GM19240 (cell line): Measurements from ENCODE around the gene STX4.
A peak's percentile ranks its signal among the peaks of the same experiment; 100 is the strongest.

Source experiments
- DNase-seq: peaks from one replicate; pipeline ENCODE4 v3.0.0; 2011; ENCODE audit warnings: low spot score; ENCODE audit not compliant: insufficient read length

STX4 gene

DNA sequence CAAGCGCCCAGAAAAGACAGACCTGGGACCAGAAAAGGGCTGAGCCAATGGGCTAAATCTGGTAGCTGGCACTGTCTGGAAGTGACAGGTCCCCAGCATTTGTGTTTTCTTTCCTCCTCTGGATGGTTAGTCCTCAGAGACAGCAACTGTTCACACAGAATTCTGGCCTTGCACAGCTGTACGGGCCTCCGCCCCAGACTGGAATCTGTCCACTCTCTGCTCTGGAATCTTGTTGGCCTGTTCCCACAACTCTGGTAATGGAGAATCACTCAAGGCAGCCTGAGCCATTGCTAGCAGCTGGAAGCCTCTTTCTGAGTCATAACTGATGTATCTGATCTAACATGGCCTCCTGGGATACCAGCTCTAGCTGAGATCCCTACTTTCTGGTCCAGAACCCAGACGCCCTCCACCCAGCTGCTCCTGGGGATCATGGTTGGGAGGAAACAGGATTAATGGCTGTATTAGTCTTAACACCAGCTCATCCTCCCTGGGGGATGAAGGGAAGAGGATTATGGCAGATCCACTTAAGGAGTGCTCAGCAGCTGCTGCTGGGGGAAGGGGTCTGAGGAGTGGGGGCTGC, 31.6 kb downstream of the STX4 start:
- no peak for DNase-seq

- no peak for DNase-seq
Observed at GRCh38 chr16:31067342-31067741, 34.0 kb downstream of the STX4 start.

DNA sequence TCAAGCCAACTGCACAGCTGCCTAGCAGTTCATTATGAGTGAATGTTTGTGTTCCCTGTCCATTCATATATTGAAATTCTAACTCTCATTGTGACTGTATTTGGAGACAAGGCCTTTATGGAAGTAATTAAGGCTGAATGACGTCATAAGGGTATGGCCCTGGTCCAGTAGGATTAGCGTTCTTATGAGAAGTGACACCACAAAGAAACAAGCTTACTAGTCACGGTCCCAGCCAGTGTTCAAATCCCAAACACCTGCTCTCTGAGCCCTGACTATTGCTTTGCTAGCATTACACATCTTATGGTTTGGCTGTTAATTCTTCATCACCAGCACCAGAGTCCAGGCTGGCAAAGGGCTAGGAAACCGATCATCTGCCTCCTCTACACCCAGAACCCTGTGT, 38.5 kb downstream of the STX4 start:
- no peak for DNase-seq

- no peak for DNase-seq
Observed at GRCh38 chr16:31072540-31073141, 39.3 kb downstream of the STX4 start.

DNA sequence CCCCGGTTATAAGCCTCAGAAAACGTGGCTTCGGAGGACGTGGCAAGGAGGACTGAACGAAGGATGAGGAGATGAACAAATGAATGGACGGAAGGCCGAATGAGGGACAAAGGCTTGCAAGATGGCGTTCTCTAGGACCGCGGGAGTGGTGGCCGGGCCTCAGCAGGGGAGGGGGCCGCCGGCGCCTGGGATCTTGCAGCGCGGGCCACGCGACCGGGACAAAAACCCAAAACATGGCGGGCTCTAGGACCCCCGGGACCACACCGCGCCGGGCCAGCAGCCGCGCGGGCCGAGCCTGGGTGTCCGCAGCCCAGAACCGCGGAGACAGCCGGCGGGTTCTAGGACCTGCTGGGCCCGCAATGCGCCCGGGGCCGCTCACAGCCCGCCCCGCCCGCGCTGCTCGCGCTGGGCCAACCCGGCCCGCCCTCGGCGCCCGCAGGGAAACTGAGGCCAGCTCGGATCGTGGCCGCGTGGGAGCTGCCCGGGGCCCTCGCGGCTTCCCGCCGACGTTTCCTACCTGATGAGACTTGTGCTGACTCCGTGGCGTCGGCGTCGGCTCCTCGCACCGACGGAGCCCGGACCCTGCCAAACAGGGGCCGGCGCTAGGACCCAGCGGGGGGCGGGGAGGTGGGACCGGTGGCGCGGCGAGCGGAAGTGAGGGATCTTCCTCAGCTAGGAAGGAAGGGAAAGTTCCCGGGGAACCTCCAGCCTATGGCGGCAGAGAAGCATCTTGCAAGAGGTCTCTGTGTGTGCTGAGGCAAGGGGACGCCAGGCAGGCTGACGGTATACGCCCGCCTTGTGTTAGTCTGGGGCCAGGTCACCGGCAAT, 40.0 kb downstream of the STX4 start:
- DNase-seq, result peak; percentile 80

DNA sequence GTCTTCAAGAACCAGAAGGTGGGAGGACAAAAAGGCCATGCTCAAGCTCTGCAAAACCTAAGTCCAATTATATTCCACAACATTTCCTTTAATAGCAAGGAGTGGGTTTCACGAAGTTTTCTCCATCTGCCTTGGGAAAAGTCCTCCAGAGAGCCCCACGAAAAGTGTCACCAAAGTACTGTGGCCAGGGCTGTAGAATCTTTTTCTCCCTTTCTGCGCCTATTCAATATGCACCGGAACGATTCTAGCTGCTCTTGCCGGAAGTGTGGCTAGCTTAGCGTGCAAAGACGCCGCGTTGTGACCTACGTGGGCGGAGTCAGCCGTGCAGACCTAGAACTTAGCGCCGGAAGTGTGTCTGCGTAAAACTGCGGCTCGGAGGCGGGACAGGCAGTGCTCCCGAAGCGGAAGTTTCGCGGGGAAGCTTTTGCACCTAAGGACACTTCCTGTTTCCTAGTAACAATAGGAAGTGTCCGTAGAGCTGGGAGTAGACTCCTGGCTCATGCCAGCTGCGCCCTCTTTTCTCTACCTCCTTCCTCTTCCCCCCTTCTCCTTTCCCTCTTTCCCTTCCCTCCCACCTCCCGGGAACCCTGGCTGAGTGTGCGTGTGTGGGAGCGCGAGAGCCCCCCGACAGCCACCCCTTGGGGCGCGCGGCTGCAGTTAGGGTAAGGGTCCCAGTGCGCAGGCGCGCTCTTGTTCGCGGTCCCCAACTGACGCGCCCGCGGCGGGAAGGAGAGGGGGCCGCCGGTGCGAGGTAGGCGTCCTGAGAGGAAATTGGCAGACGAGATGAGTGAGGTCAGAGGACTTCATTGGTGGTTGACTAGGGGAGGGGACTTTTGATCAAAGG, 40.8 kb downstream of the STX4 start, which contains the start of the genes ZNF646 and ZNF668:
Gene ZNF646, plus strand, starts transcription at position 453 of the 844 bp plus-strand sequence. CDS start 1,903 bp downstream, outside the sequence.
Gene ZNF668, minus strand, starts transcription at position 271 of the 844 bp plus-strand sequence. CDS start 9,781 bp downstream, outside the sequence.
- peak; percentile 99 for DNase-seq

GRCh38 chr16:31074814-31075183, 41.4 kb downstream of the STX4 start:
- no peak for DNase-seq

GRCh38 chr16:31076319-31076718, 43.0 kb downstream of the STX4 start:
- no peak for DNase-seq

GRCh38 chr16:31077024-31077423, 43.7 kb downstream of the STX4 start:
- no peak for DNase-seq

DNA sequence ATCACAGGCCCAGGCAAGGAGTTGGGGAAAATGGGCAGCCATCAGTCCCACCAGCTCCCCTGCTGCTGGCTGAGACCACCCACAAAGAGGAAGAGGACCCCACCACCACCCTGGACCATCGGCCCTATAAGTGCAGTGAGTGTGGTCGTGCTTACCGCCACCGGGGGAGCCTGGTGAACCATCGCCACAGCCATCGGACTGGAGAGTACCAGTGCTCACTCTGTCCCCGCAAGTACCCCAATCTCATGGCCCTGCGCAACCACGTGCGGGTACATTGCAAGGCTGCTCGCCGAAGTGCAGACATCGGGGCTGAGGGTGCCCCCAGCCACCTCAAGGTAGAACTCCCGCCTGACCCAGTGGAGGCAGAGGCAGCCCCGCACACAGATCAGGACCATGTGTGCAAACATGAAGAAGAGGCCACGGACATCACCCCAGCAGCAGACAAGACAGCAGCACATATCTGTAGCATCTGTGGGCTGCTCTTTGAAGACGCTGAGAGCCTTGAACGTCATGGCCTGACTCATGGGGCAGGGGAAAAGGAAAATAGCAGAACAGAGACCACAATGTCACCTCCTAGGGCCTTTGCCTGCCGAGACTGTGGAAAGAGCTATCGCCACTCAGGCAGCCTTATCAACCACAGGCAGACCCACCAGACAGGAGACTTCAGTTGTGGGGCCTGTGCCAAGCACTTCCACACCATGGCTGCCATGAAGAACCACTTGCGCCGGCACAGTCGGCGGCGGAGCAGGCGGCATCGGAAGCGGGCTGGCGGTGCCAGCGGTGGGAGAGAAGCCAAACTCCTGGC, 44.4 kb downstream of the STX4 start:
- no peak for DNase-seq

- no peak for DNase-seq
Observed at GRCh38 chr16:31078597-31079341, 45.4 kb downstream of the STX4 start.

- DNase-seq, result no peak
Observed at GRCh38 chr16:31079342-31079944, 46.1 kb downstream of the STX4 start.

DNA sequence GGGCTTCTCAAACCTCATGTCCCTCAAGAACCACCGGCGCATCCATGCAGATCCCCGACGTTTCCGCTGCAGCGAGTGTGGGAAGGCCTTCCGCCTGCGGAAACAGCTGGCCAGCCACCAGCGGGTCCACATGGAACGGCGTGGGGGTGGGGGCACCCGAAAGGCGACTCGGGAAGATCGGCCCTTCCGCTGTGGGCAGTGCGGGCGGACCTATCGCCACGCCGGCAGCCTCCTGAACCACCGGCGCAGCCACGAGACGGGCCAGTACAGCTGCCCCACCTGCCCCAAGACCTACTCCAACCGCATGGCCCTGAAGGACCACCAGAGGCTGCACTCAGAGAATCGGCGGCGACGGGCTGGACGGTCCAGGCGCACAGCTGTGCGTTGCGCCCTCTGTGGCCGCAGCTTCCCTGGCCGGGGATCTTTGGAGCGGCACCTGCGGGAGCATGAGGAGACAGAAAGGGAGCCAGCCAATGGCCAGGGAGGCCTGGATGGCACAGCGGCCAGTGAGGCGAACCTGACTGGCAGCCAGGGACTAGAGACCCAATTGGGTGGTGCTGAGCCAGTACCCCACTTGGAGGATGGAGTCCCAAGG, 46.8 kb downstream of the STX4 start:
- no peak for DNase-seq

DNA sequence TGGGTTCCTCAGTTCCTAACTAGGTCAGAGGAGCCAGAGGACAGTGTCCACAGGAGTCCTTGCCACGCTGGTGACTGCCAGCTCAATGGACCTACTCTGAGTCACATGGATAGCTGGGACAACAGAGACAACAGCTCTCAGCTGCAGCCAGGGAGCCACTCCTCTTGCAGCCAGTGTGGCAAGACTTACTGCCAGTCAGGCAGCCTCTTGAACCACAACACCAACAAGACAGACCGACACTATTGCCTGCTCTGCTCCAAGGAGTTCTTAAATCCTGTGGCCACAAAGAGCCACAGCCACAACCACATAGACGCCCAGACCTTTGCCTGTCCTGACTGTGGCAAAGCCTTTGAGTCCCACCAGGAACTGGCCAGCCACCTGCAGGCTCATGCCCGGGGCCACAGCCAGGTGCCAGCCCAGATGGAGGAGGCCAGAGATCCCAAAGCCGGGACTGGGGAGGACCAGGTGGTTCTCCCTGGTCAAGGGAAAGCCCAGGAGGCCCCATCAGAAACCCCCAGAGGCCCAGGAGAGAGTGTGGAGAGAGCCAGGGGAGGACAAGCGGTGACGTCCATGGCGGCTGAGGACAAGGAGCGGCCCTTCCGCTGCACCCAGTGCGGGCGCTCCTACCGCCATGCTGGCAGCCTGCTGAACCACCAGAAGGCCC, 47.5 kb downstream of the STX4 start:
- DNase-seq, result no peak

DNA sequence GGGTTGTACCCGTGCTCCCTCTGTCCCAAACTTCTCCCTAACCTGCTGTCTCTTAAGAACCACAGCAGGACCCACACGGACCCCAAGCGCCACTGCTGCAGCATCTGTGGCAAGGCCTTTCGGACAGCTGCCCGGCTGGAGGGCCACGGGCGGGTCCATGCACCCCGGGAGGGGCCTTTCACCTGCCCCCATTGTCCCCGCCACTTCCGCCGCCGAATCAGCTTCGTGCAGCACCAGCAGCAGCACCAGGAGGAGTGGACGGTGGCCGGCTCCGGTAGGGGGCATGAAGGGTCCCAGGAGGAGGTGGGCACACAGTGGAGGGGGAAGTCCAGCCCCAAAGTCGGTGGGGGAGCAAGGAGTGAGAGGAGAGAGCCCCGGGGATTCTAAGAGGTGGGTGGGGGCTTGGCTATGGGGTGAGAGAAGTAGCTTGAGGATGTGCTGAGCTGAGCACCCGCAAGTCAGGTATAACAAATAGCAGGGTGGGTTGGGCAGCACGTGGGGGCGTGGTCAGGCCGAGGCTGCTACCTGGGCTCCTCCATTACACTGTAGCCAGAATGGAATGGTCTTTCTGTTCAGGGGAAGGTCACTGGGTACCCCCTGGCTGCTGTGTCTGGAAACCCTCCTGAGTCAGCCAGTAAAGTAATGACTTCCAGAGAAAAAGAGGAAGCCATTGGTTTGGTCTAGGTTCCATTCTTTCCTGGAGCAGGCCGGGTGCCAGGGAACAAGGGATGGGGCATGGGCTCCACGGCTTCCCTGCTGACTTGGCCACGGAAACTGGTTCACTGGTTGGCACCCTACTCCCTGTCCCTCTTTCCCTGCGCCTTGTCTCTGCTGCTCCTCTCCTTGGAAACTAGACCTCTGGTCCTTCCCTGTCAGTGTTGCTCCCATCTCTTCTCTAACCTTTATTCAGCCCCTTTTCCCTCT, 48.3 kb downstream of the STX4 start:
- no peak for DNase-seq

DNA sequence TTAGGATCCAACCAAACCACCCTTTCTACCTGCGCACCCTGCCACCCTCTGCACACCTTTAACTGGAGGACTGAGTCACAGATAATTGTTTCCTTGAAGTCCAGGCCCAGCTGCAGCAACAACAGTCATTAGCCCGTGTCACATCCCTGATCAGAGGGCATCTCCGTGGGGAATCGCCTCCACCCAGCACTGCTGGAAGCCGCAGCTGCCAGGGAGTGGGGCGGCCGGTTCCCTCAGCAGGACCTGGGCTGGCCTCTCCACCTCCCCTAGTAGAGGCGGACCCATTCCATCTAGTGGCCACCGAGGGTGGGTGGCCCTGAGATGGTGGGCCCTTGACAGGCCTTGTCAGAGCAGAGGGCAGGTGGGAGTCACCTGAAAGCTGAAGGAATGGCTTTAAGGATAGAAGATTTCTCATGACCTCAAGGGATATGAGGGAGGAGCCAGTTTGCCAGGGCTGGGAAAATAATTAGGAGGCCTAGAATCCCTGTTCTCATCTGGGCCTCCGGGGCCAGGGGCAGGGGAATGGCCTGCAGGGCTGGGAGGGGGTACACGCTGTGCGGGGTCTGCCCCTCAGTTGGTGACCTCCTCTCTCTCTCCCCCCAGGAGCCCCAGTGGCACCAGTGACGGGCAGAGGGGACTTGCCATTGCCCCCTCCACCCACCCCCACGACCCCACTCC, 49.1 kb downstream of the STX4 start:
- no peak for DNase-seq

- DNase-seq, result no peak
Observed at GRCh38 chr16:31083081-31083480, 49.7 kb downstream of the STX4 start.
